Tibial artery (tissue), 4 donors: ENCODE measurements around the gene CHST11.
A peak's percentile ranks its signal among the peaks of the same experiment; 100 is the strongest.

ENCODE experiments used
- DNase-seq, 2 donors: peaks; one replicate each; pipeline ENCODE4 v3.0.0-alpha.2; 2019
- H3K27ac ChIP-seq, 2 donors: fragments of 200-600 bp; sonication (generic) in 1 of 2; 1 replicate in 1 of 2; 2 replicates in 1 of 2; pipeline ENCODE4 v1.5.1; 2018 to 2019; ENCODE audit warnings: mild to moderate bottlenecking in 1 of 2
- H3K27me3 ChIP-seq, 2 donors: fragments of 200-600 bp; sonication (generic) in 1 of 2; one replicate each; pipeline versions ENCODE4 v1.5.1 to v1.6.0; 2016 to 2019
- H3K36me3 ChIP-seq, 3 donors: fragments of 200-600 bp; sonication (generic) in 2 of 3; one replicate each; pipeline ENCODE4 v1.5.1; 2016 to 2019; ENCODE audit warnings: mild to moderate bottlenecking in 2 of 3
- H3K4me1 ChIP-seq, 4 donors: fragments of 200-600 bp; sonication (generic) in 2 of 4; 1 replicate in 3 of 4; 2 replicates in 1 of 4; pipeline ENCODE4 v1.5.1; 2016 to 2019
- H3K4me3 ChIP-seq, 2 donors: fragments of 200-600 bp; sonication (generic) in 1 of 2; 1 replicate in 1 of 2; 2 replicates in 1 of 2; pipeline ENCODE4 v1.5.1; 2018 to 2019; ENCODE audit warnings: mild to moderate bottlenecking in 2 of 2
- H3K9me3 ChIP-seq, 3 donors: fragments of 200-600 bp; sonication (generic) in 1 of 3; one replicate each; pipeline ENCODE4 v1.5.1; 2016 to 2019
- CTCF ChIP-seq, 2 experiments: fragments of 200-600 bp in 1 of 2; fragments of 450-650 bp in 1 of 2; IDR thresholded peaks; one replicate each; pipeline ENCODE4 v1.5.1; 2017 to 2019; ENCODE audit warnings: antibody characterized with exemption in 2 of 2, mild to moderate bottlenecking in 1 of 2, moderate library complexity in 1 of 2
- intact Hi-C: fragments of 100-400 bp; cut with DNase I; formaldehyde crosslinking; loops from one replicate; pipeline ENCODE4 v1.15.0; 2023; ENCODE audit warnings: low total_unique reads

Gene CHST11

GRCh38 chr12:104662908-104663307, 206.2 kb downstream of the CHST11 start:
- no peak for DNase-seq
- no peaks in the 10 kb centered on the region for H3K9me3 ChIP-seq
- no peaks in the 10 kb centered on the region for H3K4me1 ChIP-seq
- H3K27me3 ChIP-seq: no peaks in the 10 kb centered on the region
- no peak overlapping the region for H3K27ac ChIP-seq
- H3K36me3 ChIP-seq: no peaks in the 10 kb centered on the region
- no peak for TF ChIP-seq CTCF (IDR thresholded peaks at IDR 0.05)
- intact Hi-C loops: no loop called here
- H3K4me3 ChIP-seq: no peak overlapping the region

- intact Hi-C loops: no loop called here
- no peak for TF ChIP-seq CTCF (IDR thresholded peaks at IDR 0.05)
- DNase-seq: no peak
- Histone ChIP-seq H3K4me3 (no peak overlapping the region), H3K36me3 (no peaks in the 10 kb centered on the region), H3K27me3 (no peaks in the 10 kb centered on the region), H3K4me1 (peaks cover 0 to 14% (median 12%) of the 10 kb centered on the region in 4 donors), H3K27ac (no peak overlapping the region), H3K9me3 (no peaks in the 10 kb centered on the region)
Observed at GRCh38 chr12:104664351-104664750, 207.6 kb downstream of the CHST11 start.

- intact Hi-C loops: no loop called here
- TF ChIP-seq CTCF (IDR thresholded peaks at IDR 0.05): no peak
- DNase-seq: no peak
Observed at GRCh38 chr12:104665296-104665695, 208.5 kb downstream of the CHST11 start.

GRCh38 chr12:104667139-104667538, 210.4 kb downstream of the CHST11 start:
- no peak for TF ChIP-seq CTCF (IDR thresholded peaks at IDR 0.05)
- Histone ChIP-seq H3K36me3 (no peaks in the 10 kb centered on the region), H3K27ac (peak overlapping the region in 1 of 2 donors; percentile 75), H3K4me3 (no peak overlapping the region), H3K27me3 (no peaks in the 10 kb centered on the region), H3K4me1 (peaks cover 3 to 42% (median 35%) of the 10 kb centered on the region in 4 donors), H3K9me3 (no peaks in the 10 kb centered on the region)
- DNase-seq: no peak
- intact Hi-C loops: no loop called here

More at GRCh38 chr12:104665296-104665695, 208.5 kb downstream of the CHST11 start:
- Histone ChIP-seq H3K4me1 (peaks cover 0 to 24% (median 21%) of the 10 kb centered on the region in 4 donors), H3K9me3 (no peaks in the 10 kb centered on the region), H3K27ac (no peak overlapping the region), H3K4me3 (no peak overlapping the region), H3K36me3 (no peaks in the 10 kb centered on the region), H3K27me3 (no peaks in the 10 kb centered on the region)

- TF ChIP-seq CTCF (IDR thresholded peaks at IDR 0.05): no peak
- Histone ChIP-seq H3K4me1 (peaks cover 6 to 54% (median 45%) of the 10 kb centered on the region in 4 donors), H3K9me3 (no peaks in the 10 kb centered on the region), H3K27ac (peak overlapping the region; percentile 74 to 75), H3K36me3 (no peaks in the 10 kb centered on the region), H3K27me3 (no peaks in the 10 kb centered on the region), H3K4me3 (no peak overlapping the region)
- intact Hi-C loops: no loop called here
- no peak for DNase-seq
Observed at GRCh38 chr12:104668274-104668718, 211.5 kb downstream of the CHST11 start.
